Endothelial cell of umbilical vein (primary cell): ENCODE data around the gene PCDHA7.
"Not testable (repeated sequence)": the region's sequence is repeated elsewhere in the genome, so short reads cannot be mapped to it uniquely, and the experiment has no call there.

Experiments used
- EZH2 ChIP-seq: IDR thresholded peaks from 2 replicates; pipeline ENCODE4 v1.6.1; 2012; ENCODE audit warnings: borderline replicate concordance, low read depth, mild to moderate bottlenecking, moderate library complexity, low read length, inconsistent platforms; ENCODE audit not compliant: severe bottlenecking
- GATA2 ChIP-seq: IDR thresholded peaks from 2 replicates; pipeline ENCODE4 v1.7.0; 2011; ENCODE audit warnings: low read depth, mild to moderate bottlenecking, moderate library complexity, mixed read lengths, low read length; ENCODE audit not compliant: insufficient read length, insufficient read depth
- JUN ChIP-seq: IDR thresholded peaks from 2 replicates; pipeline ENCODE4 v1.6.1; 2011; ENCODE audit warnings: borderline replicate concordance, low read depth; ENCODE audit not compliant: insufficient read length, insufficient read depth
- MYC ChIP-seq: IDR thresholded peaks from one replicate; pipeline ENCODE4 v1.6.1; 2011; ENCODE audit warnings: mild to moderate bottlenecking, low read depth, low read length
- POLR2A ChIP-seq: IDR thresholded peaks from 2 replicates; pipeline ENCODE4 v1.6.1; 2012; ENCODE audit warnings: low read depth, mild to moderate bottlenecking, control low read depth, low read length
- POLR2AphosphoS5 ChIP-seq: IDR thresholded peaks from 2 replicates; pipeline ENCODE4 v1.6.1; 2012; ENCODE audit warnings: low read depth, mild to moderate bottlenecking, control low read depth, low read length, moderate library complexity; ENCODE audit not compliant: insufficient read depth
- TF ChIP-seq, protein P1 (sequence below), 2 donors: IDR thresholded peaks; 1 replicate in 1 of 2; 2 replicates in 1 of 2; pipeline ENCODE4 v1.5.1; 2011; ENCODE audit warnings: low read length in 2 of 2, mild to moderate bottlenecking in 2 of 2, moderate library complexity in 2 of 2, control low read depth in 1 of 2, inconsistent platforms in 1 of 2, low read depth in 1 of 2; ENCODE audit not compliant: insufficient read depth in 1 of 2; ENCODE audit errors: extremely low read depth in 1 of 2
- TF ChIP-seq, protein P2 (sequence below): IDR thresholded peaks from 2 replicates; pipeline ENCODE4 v1.6.1; 2011; ENCODE audit not compliant: insufficient read depth, insufficient read length

DNA sequence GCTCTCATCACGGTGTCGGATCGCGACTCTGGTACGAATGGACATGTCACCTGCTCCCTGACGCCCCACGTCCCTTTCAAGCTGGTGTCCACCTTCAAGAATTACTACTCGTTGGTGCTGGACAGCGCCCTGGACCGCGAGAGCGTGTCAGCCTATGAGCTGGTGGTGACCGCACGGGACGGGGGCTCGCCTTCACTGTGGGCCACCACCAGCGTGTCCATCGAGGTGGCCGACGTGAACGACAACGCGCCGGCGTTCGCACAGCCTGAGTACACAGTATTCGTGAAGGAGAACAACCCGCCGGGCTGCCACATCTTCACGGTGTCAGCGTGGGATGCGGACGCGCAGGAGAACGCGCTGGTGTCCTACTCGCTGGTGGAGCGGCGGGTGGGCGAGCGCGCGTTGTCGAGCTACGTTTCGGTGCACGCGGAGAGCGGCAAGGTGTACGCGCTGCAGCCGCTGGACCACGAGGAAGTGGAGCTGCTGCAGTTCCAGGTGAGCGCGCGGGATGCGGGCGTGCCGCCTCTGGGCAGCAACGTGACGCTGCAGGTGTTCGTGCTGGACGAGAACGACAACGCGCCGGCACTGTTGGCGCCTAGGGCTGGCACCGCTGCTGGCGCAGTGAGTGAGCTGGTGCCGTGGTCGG is 37.9 kb upstream of the PCDHA7 start:
- not testable (repeated sequence) for TF ChIP-seq MYC, POLR2A, POLR2AphosphoS5, JUN, EZH2, GATA2
- TF ChIP-seq, protein P1, sequence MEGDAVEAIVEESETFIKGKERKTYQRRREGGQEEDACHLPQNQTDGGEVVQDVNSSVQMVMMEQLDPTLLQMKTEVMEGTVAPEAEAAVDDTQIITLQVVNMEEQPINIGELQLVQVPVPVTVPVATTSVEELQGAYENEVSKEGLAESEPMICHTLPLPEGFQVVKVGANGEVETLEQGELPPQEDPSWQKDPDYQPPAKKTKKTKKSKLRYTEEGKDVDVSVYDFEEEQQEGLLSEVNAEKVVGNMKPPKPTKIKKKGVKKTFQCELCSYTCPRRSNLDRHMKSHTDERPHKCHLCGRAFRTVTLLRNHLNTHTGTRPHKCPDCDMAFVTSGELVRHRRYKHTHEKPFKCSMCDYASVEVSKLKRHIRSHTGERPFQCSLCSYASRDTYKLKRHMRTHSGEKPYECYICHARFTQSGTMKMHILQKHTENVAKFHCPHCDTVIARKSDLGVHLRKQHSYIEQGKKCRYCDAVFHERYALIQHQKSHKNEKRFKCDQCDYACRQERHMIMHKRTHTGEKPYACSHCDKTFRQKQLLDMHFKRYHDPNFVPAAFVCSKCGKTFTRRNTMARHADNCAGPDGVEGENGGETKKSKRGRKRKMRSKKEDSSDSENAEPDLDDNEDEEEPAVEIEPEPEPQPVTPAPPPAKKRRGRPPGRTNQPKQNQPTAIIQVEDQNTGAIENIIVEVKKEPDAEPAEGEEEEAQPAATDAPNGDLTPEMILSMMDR (IDR thresholded peaks at IDR 0.05; ENCODE audit: extremely low read depth in 1 of 2, insufficient read depth in 1 of 2, low read depth in 1 of 2, low read length in 2 of 2) = not testable (repeated sequence)
- TF ChIP-seq, protein P2, sequence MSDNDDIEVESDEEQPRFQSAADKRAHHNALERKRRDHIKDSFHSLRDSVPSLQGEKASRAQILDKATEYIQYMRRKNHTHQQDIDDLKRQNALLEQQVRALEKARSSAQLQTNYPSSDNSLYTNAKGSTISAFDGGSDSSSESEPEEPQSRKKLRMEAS = not testable (repeated sequence)
